HL-60 (cell line): Measurements from ENCODE around the gene NEU4.
"Not testable (repeated sequence)": the region's sequence is repeated elsewhere in the genome, so short reads cannot be mapped to it uniquely, and the experiment has no call there.

Experiments
- GABPA ChIP-seq: IDR thresholded peaks from 2 replicates; pipeline ENCODE4 v1.6.1; 2012; ENCODE audit warnings: low read depth
- POLR2AphosphoS5 ChIP-seq: IDR thresholded peaks from 2 replicates; pipeline ENCODE4 v1.6.1; 2012; ENCODE audit warnings: low read depth
- SPI1 ChIP-seq: IDR thresholded peaks from 2 replicates; pipeline ENCODE4 v1.6.1; 2012; ENCODE audit warnings: low read depth, mild to moderate bottlenecking, borderline replicate concordance
- TF ChIP-seq, protein P1 (sequence below): IDR thresholded peaks from one replicate; pipeline ENCODE4 v1.5.1; 2011; ENCODE audit warnings: low read length, control low read depth, inconsistent platforms; ENCODE audit not compliant: insufficient read depth
- TF ChIP-seq, protein P2 (sequence below): IDR thresholded peaks from 2 replicates; pipeline ENCODE4 v1.6.1; 2012; ENCODE audit warnings: low read depth; ENCODE audit not compliant: insufficient replicate concordance

DNA sequence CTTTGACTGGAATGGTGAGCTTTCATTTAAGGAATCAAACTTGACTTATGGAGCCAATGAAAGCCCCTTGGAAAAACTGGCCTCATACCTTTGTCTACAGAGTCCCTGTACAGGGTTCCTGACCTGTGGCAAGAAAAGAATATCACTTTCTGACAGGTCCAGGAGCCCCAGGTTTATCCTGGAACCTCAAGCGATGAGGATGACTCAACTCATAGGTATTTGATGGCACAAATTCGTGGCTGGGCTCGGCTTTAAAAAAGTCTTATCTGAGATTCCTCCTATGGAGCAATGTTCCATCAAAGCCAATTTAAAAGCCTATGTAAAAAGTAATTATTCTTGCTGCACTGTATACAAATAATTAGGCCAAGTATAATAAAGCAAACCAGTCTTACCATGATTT, 17.6 kb upstream of the NEU4 start:
- TF ChIP-seq, protein P1, sequence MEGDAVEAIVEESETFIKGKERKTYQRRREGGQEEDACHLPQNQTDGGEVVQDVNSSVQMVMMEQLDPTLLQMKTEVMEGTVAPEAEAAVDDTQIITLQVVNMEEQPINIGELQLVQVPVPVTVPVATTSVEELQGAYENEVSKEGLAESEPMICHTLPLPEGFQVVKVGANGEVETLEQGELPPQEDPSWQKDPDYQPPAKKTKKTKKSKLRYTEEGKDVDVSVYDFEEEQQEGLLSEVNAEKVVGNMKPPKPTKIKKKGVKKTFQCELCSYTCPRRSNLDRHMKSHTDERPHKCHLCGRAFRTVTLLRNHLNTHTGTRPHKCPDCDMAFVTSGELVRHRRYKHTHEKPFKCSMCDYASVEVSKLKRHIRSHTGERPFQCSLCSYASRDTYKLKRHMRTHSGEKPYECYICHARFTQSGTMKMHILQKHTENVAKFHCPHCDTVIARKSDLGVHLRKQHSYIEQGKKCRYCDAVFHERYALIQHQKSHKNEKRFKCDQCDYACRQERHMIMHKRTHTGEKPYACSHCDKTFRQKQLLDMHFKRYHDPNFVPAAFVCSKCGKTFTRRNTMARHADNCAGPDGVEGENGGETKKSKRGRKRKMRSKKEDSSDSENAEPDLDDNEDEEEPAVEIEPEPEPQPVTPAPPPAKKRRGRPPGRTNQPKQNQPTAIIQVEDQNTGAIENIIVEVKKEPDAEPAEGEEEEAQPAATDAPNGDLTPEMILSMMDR = not testable (repeated sequence)
- TF ChIP-seq POLR2AphosphoS5, GABPA, SPI1: not testable (repeated sequence)
- TF ChIP-seq, protein P2, sequence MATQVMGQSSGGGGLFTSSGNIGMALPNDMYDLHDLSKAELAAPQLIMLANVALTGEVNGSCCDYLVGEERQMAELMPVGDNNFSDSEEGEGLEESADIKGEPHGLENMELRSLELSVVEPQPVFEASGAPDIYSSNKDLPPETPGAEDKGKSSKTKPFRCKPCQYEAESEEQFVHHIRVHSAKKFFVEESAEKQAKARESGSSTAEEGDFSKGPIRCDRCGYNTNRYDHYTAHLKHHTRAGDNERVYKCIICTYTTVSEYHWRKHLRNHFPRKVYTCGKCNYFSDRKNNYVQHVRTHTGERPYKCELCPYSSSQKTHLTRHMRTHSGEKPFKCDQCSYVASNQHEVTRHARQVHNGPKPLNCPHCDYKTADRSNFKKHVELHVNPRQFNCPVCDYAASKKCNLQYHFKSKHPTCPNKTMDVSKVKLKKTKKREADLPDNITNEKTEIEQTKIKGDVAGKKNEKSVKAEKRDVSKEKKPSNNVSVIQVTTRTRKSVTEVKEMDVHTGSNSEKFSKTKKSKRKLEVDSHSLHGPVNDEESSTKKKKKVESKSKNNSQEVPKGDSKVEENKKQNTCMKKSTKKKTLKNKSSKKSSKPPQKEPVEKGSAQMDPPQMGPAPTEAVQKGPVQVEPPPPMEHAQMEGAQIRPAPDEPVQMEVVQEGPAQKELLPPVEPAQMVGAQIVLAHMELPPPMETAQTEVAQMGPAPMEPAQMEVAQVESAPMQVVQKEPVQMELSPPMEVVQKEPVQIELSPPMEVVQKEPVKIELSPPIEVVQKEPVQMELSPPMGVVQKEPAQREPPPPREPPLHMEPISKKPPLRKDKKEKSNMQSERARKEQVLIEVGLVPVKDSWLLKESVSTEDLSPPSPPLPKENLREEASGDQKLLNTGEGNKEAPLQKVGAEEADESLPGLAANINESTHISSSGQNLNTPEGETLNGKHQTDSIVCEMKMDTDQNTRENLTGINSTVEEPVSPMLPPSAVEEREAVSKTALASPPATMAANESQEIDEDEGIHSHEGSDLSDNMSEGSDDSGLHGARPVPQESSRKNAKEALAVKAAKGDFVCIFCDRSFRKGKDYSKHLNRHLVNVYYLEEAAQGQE = not testable (repeated sequence)
